Measurements from ENCODE around the gene WTIP.

The WTIP gene

GRCh38 chr19:34490141-34490766, 8.7 kb downstream of the WTIP start:
- no peak overlapping the region for H3K27ac Mint-ChIP-seq
- H3K9me3 Mint-ChIP-seq: no peaks in the 10 kb centered on the region
- H3K4me3 Mint-ChIP-seq: no peak overlapping the region
- peaks cover 7% of the 10 kb centered on the region for H3K27me3 Mint-ChIP-seq
- H3K36me3 Mint-ChIP-seq (ENCODE audit: low read depth): no peaks in the 10 kb centered on the region
- no peaks in the 10 kb centered on the region for H3K4me1 Mint-ChIP-seq (ENCODE audit: low read depth)

- Mint-ChIP-seq H3K4me3 (no peak overlapping the region), H3K27ac (no peak overlapping the region), H3K9me3 (no peaks in the 10 kb centered on the region), H3K36me3 (ENCODE audit: low read depth) (no peaks in the 10 kb centered on the region), H3K4me1 (ENCODE audit: low read depth) (no peaks in the 10 kb centered on the region), H3K27me3 (no peaks in the 10 kb centered on the region)
These were observed 11.6 kb downstream of the WTIP start for GRCh38 chr19:34493038-34493648.

GRCh38 chr19:34493649-34494044, 12.1 kb downstream of the WTIP start:
- no peaks in the 10 kb centered on the region for H3K9me3 Mint-ChIP-seq
- no peak overlapping the region for H3K4me3 Mint-ChIP-seq
- H3K36me3 Mint-ChIP-seq (ENCODE audit: low read depth): no peaks in the 10 kb centered on the region
- no peaks in the 10 kb centered on the region for H3K4me1 Mint-ChIP-seq (ENCODE audit: low read depth)
- no peaks in the 10 kb centered on the region for H3K27me3 Mint-ChIP-seq
- H3K27ac Mint-ChIP-seq: no peak overlapping the region

GRCh38 chr19:34494601-34495000, 13.0 kb downstream of the WTIP start:
- Mint-ChIP-seq H3K9me3 (no peaks in the 10 kb centered on the region), H3K4me1 (ENCODE audit: low read depth) (no peaks in the 10 kb centered on the region), H3K4me3 (no peak overlapping the region), H3K36me3 (ENCODE audit: low read depth) (no peaks in the 10 kb centered on the region), H3K27ac (no peak overlapping the region), H3K27me3 (no peaks in the 10 kb centered on the region)

GRCh38 chr19:34495416-34495815, 13.9 kb downstream of the WTIP start:
- peaks cover 5% of the 10 kb centered on the region for H3K4me1 Mint-ChIP-seq (ENCODE audit: low read depth)
- H3K27ac Mint-ChIP-seq: no peak overlapping the region
- no peaks in the 10 kb centered on the region for H3K9me3 Mint-ChIP-seq
- no peak overlapping the region for H3K4me3 Mint-ChIP-seq
- H3K27me3 Mint-ChIP-seq: no peaks in the 10 kb centered on the region
- no peaks in the 10 kb centered on the region for H3K36me3 Mint-ChIP-seq (ENCODE audit: low read depth)

GRCh38 chr19:34497112-34497805, 15.7 kb downstream of the WTIP start:
- H3K27me3 Mint-ChIP-seq: no peaks in the 10 kb centered on the region
- H3K9me3 Mint-ChIP-seq: no peaks in the 10 kb centered on the region
- H3K27ac Mint-ChIP-seq: no peak overlapping the region
- no peak overlapping the region for H3K4me3 Mint-ChIP-seq
- no peaks in the 10 kb centered on the region for H3K36me3 Mint-ChIP-seq (ENCODE audit: low read depth)
- peaks cover 17% of the 10 kb centered on the region for H3K4me1 Mint-ChIP-seq (ENCODE audit: low read depth)

GRCh38 chr19:34499155-34499834, 17.7 kb downstream of the WTIP start:
- Mint-ChIP-seq H3K36me3 (ENCODE audit: low read depth) (no peaks in the 10 kb centered on the region), H3K27me3 (no peaks in the 10 kb centered on the region), H3K27ac (no peak overlapping the region), H3K4me1 (ENCODE audit: low read depth) (peaks cover 17% of the 10 kb centered on the region), H3K4me3 (no peak overlapping the region), H3K9me3 (no peaks in the 10 kb centered on the region)

GRCh38 chr19:34500656-34501120, 19.1 kb downstream of the WTIP start:
- H3K4me1 Mint-ChIP-seq (ENCODE audit: low read depth): peaks cover 17% of the 10 kb centered on the region
- H3K36me3 Mint-ChIP-seq (ENCODE audit: low read depth): no peaks in the 10 kb centered on the region
- no peak overlapping the region for H3K4me3 Mint-ChIP-seq
- no peaks in the 10 kb centered on the region for H3K9me3 Mint-ChIP-seq
- H3K27ac Mint-ChIP-seq: no peak overlapping the region
- H3K27me3 Mint-ChIP-seq: no peaks in the 10 kb centered on the region

GRCh38 chr19:34501339-34502320, 20.1 kb downstream of the WTIP start:
- H3K36me3 Mint-ChIP-seq (ENCODE audit: low read depth): no peaks in the 10 kb centered on the region
- no peak overlapping the region for H3K4me3 Mint-ChIP-seq
- H3K9me3 Mint-ChIP-seq: no peaks in the 10 kb centered on the region
- no peaks in the 10 kb centered on the region for H3K27me3 Mint-ChIP-seq
- no peak overlapping the region for H3K27ac Mint-ChIP-seq
- peaks cover 17% of the 10 kb centered on the region for H3K4me1 Mint-ChIP-seq (ENCODE audit: low read depth)

- H3K27me3 Mint-ChIP-seq: no peaks in the 10 kb centered on the region
- no peaks in the 10 kb centered on the region for H3K9me3 Mint-ChIP-seq
- peaks cover 17% of the 10 kb centered on the region for H3K4me1 Mint-ChIP-seq (ENCODE audit: low read depth)
- H3K36me3 Mint-ChIP-seq (ENCODE audit: low read depth): no peaks in the 10 kb centered on the region
- no peak overlapping the region for H3K4me3 Mint-ChIP-seq
- no peak overlapping the region for H3K27ac Mint-ChIP-seq
These were observed 21.2 kb downstream of the WTIP start for GRCh38 chr19:34502582-34503411.

GRCh38 chr19:34503531-34504272, 22.1 kb downstream of the WTIP start:
- H3K36me3 Mint-ChIP-seq (ENCODE audit: low read depth): no peaks in the 10 kb centered on the region
- no peaks in the 10 kb centered on the region for H3K9me3 Mint-ChIP-seq
- H3K27ac Mint-ChIP-seq: no peak overlapping the region
- no peaks in the 10 kb centered on the region for H3K27me3 Mint-ChIP-seq
- no peak overlapping the region for H3K4me3 Mint-ChIP-seq
- H3K4me1 Mint-ChIP-seq (ENCODE audit: low read depth): peaks cover 17% of the 10 kb centered on the region

GRCh38 chr19:34504273-34504808, 22.8 kb downstream of the WTIP start:
- Mint-ChIP-seq H3K9me3 (peaks cover 5% of the 10 kb centered on the region), H3K4me1 (ENCODE audit: low read depth) (peaks cover 17% of the 10 kb centered on the region), H3K27ac (no peak overlapping the region), H3K4me3 (no peak overlapping the region), H3K27me3 (no peaks in the 10 kb centered on the region), H3K36me3 (ENCODE audit: low read depth) (no peaks in the 10 kb centered on the region)

GRCh38 chr19:34504809-34505291, 23.3 kb downstream of the WTIP start:
- no peaks in the 10 kb centered on the region for H3K36me3 Mint-ChIP-seq (ENCODE audit: low read depth)
- peaks cover 15% of the 10 kb centered on the region for H3K4me1 Mint-ChIP-seq (ENCODE audit: low read depth)
- no peaks in the 10 kb centered on the region for H3K27me3 Mint-ChIP-seq
- no peak overlapping the region for H3K4me3 Mint-ChIP-seq
- peaks cover 5% of the 10 kb centered on the region for H3K9me3 Mint-ChIP-seq
- H3K27ac Mint-ChIP-seq: no peak overlapping the region

Data from stimulated activated naive CD8-positive, alpha-beta T cell treated with anti-CD3 and anti-CD28 coated beads, Interleukin-15, Interleukin-2, amounts not matched to agents 100 ng/mL and 50 ng/mL, for 24 hours (primary cell).